IMR-90 (cell line): ENCODE results near the gene LRRC36. TPM values are rescaled to one million over a fixed set of nuclear protein-coding genes. Genes with fewer than 3 reads are reported as not detected.

ENCODE experiments used
- ATAC-seq: fragments of 200-7000 bp; cut with Tn5 transposase; 2 replicates; pipeline ENCODE4 v1.9.1; 2020; ENCODE audit warnings: low read depth, mild to moderate bottlenecking, moderate library complexity
- BruUV-seq: library from RNA; stranded (reverse); fragments of 400-500 nt; replicated peaks from 2 replicates; lab custom pipeline; 2021; lab: Mats Ljungman, UMichigan
- CTCF ChIA-PET: fragments of 300-600 bp; formaldehyde crosslinking; extraction: SDS; loops from one replicate; lab custom pipeline; 2021; ENCODE audit warnings: antibody characterized with exemption; lab: Yijun Ruan, JAX
- POLR2A ChIA-PET: fragments of 300-600 bp; sonication (Branson Sonifier 250); formaldehyde crosslinking; loops from one replicate; lab custom pipeline; 2022; ENCODE audit warnings: antibody characterized with exemption; ENCODE audit not compliant: unreplicated experiment; lab: Charles Lee
- DNase-seq: peaks from one replicate; pipeline ENCODE4 v3.0.0; 2013
- H2AFZ ChIP-seq: replicated peaks from 2 replicates; pipeline ENCODE3; 2013; ENCODE audit warnings: low read length, mild to moderate bottlenecking; ENCODE audit not compliant: poor library complexity
- H2AK5ac ChIP-seq: 2 replicates; pipeline ENCODE4 v1.6.1; 2013; ENCODE audit warnings: low read depth, low read length, inconsistent platforms
- H2AK9ac ChIP-seq: replicated peaks from 2 replicates; pipeline ENCODE3; 2013; ENCODE audit warnings: mild to moderate bottlenecking, low read depth, low read length, moderate library complexity; ENCODE audit not compliant: poor library complexity
- H2BK120ac ChIP-seq: 2 replicates; pipeline ENCODE4 v1.6.1; 2013; ENCODE audit warnings: low read depth, low read length, inconsistent platforms
- H2BK15ac ChIP-seq: 3 replicates; pipeline ENCODE4 v1.6.1; 2013; ENCODE audit warnings: low read depth, low read length, inconsistent platforms
- H2BK20ac ChIP-seq: 2 replicates; pipeline ENCODE4 v1.6.1; 2013; ENCODE audit warnings: low read depth, mild to moderate bottlenecking, inconsistent platforms, low read length, moderate library complexity
- H2BK5ac ChIP-seq: 2 replicates; pipeline ENCODE4 v1.6.1; 2013; ENCODE audit warnings: mild to moderate bottlenecking, low read depth, low read length, inconsistent platforms; ENCODE audit not compliant: poor library complexity, severe bottlenecking
- H3K14ac ChIP-seq: replicated peaks from 2 replicates; pipeline ENCODE4 v1.6.1; 2013; ENCODE audit warnings: low read depth, low read length, inconsistent platforms
- H3K18ac ChIP-seq: 2 replicates; pipeline ENCODE4 v1.6.1; 2013; ENCODE audit warnings: low read depth, low read length, control low read depth
- H3K23ac ChIP-seq: 2 replicates; pipeline ENCODE4 v1.6.1; 2013; ENCODE audit warnings: low read depth, low read length, inconsistent platforms
- H3K27ac ChIP-seq: 2 replicates; pipeline ENCODE4 v1.5.1; 2013; ENCODE audit warnings: mild to moderate bottlenecking, control low read depth, low read length; ENCODE audit not compliant: insufficient read depth
- H3K27me3 ChIP-seq: 2 replicates; pipeline ENCODE4 v1.6.1; 2013; ENCODE audit warnings: low read length; ENCODE audit not compliant: control insufficient read depth, insufficient read depth
- H3K36me3 ChIP-seq: 2 replicates; pipeline ENCODE4 v1.6.1; 2013; ENCODE audit warnings: low read length, mixed read lengths; ENCODE audit not compliant: control insufficient read depth, insufficient read depth
- H3K4ac ChIP-seq: 2 replicates; pipeline ENCODE4 v1.6.1; 2013; ENCODE audit warnings: low read depth, low read length, inconsistent platforms
- H3K4me1 ChIP-seq: 2 replicates; pipeline ENCODE4 v1.6.1; 2013; ENCODE audit warnings: low read length, mixed read lengths; ENCODE audit not compliant: control insufficient read depth, insufficient read depth
- H3K4me2 ChIP-seq: 2 replicates; pipeline ENCODE4 v1.6.1; 2013; ENCODE audit warnings: low read depth, mild to moderate bottlenecking, control low read depth, low read length, moderate library complexity
- H3K4me3 ChIP-seq: 2 replicates; pipeline ENCODE4 v1.5.1; 2013; ENCODE audit warnings: low read depth, mild to moderate bottlenecking, control low read depth, low read length, moderate library complexity; ENCODE audit not compliant: insufficient read depth
- H3K56ac ChIP-seq: 2 replicates; pipeline ENCODE4 v1.6.1; 2013; ENCODE audit warnings: low read length, inconsistent platforms; ENCODE audit not compliant: insufficient read depth; ENCODE audit errors: extremely low read depth
- H3K79me1 ChIP-seq, 2 experiments: 2 replicates each; pipeline ENCODE4 v1.6.1; 2013; ENCODE audit warnings: low read length in 2 of 2, inconsistent platforms in 1 of 2, low read depth in 1 of 2
- H3K9ac ChIP-seq: 2 replicates; pipeline ENCODE4 v1.6.1; 2013; ENCODE audit warnings: low read depth, low read length, control low read depth
- H3K9me1 ChIP-seq: 2 replicates; pipeline ENCODE4 v1.6.1; 2013; ENCODE audit warnings: low read length, inconsistent platforms; ENCODE audit not compliant: insufficient read depth
- H3K9me3 ChIP-seq: 2 replicates; pipeline ENCODE4 v1.6.1; 2013; ENCODE audit warnings: low read length; ENCODE audit not compliant: control insufficient read depth, insufficient read depth
- H4K20me1 ChIP-seq: 2 replicates; pipeline ENCODE4 v1.6.1; 2013; ENCODE audit warnings: low read length, inconsistent platforms; ENCODE audit not compliant: insufficient read depth
- H4K5ac ChIP-seq: 2 replicates; pipeline ENCODE4 v1.6.1; 2013; ENCODE audit warnings: mild to moderate bottlenecking, low read depth, low read length, control low read depth
- H4K8ac ChIP-seq, 2 experiments: 2 replicates each; pipeline ENCODE4 v1.6.1; 2013; ENCODE audit warnings: low read depth in 2 of 2, low read length in 2 of 2, control low read depth in 1 of 2, inconsistent platforms in 1 of 2
- H4K91ac ChIP-seq: 2 replicates; pipeline ENCODE4 v1.6.1; 2013; ENCODE audit warnings: low read depth, low read length, inconsistent platforms; ENCODE audit not compliant: insufficient read depth
- CEBPB ChIP-seq: IDR thresholded peaks from 2 replicates; pipeline ENCODE4 v1.6.1; 2012; ENCODE audit warnings: low read depth, low read length, improper control_type of control experiment
- USF2 ChIP-seq: fragments of 150-350 bp; IDR thresholded peaks from 2 replicates; pipeline ENCODE4 v1.6.1; 2017; ENCODE audit warnings: mild to moderate bottlenecking, antibody characterized with exemption, low read length, low read depth
- WGBS, 2 experiments: methylation state at CpG; one replicate each; pipeline versions ENCODE4 v1.1.5 to v1.1.7; 2013; ENCODE audit warnings: missing lambda C conversion rate in 2 of 2; ENCODE audit not compliant: insufficient read length in 1 of 2; ENCODE audit errors: extremely low coverage in 2 of 2; 5-methylcytosine and 5-hydroxymethylcytosine counted together
- dilution Hi-C: fragments of 300-500 bp; cut with HindIII; formaldehyde crosslinking; loops from one replicate; pipeline ENCODE4 v1.14.3; 2018; ENCODE audit warnings: low sequenced_read_pairs; ENCODE audit not compliant: unreplicated experiment
- in situ Hi-C: fragments of 300-500 bp; cut with MboI; formaldehyde crosslinking; loops from 3 replicates; pipeline ENCODE4 v1.14.3; 2019; ENCODE audit warnings: low sequenced_read_pairs, inconsistent platforms, mixed read lengths
- intact Hi-C: fragments of 100-400 bp; cut with micrococcal nuclease; formaldehyde crosslinking; loops from 2 replicates; pipeline ENCODE4 v1.10.0; 2022
- polyA plus RNA-seq, 3 experiments: library from polyadenylated mRNA; depleted of rRNA; stranded (reverse); fragments of >200 nt; gene quantifications; 2 replicates each; pipeline ENCODE4 v1.2.3, GENCODE V29; 2012; ENCODE audit warnings: low replicate concordance in 1 of 3
- total RNA-seq: library from RNA; depleted of rRNA; stranded (reverse); fragments of >200 nt; gene quantifications from 2 replicates; pipeline ENCODE4 v1.2.3, GENCODE V29; 2012

LRRC36 gene
- total and polyA plus RNA-seq, 2 of the 4 experiments (the other 2 are of a cell fraction) = 0.18 to 0.29 TPM

- Histone ChIP-seq H3K27ac (no peak overlapping the region), H2BK20ac (peak overlapping the region; percentile 25; the same call in 1 of the 2 replicates), H4K8ac (no peak overlapping the region), H3K9me1 (peaks cover 15% of the 10 kb centered on the region), H2AK5ac (peak overlapping the region; percentile 56; the same call in 1 of the 2 replicates), H4K5ac (no peak overlapping the region), H3K4me1 (peaks cover 22% of the 10 kb centered on the region), H3K14ac (no peak overlapping the region), H4K91ac (no peak overlapping the region; the same call in 1 of the 2 replicates), H2AK9ac (no peak overlapping the region), H4K20me1 (no peaks in the 10 kb centered on the region), H2BK120ac (no peak overlapping the region), H3K18ac (no peak overlapping the region), H3K36me3 (no peaks in the 10 kb centered on the region), H3K27me3 (no peaks in the 10 kb centered on the region), H3K4me2 (no peak overlapping the region), H3K9ac (no peak overlapping the region), H3K9me3 (no peaks in the 10 kb centered on the region), H3K56ac (no peak overlapping the region), H2AFZ (no peak overlapping the region), H3K4ac (no peak overlapping the region), H3K4me3 (no peak overlapping the region), H3K23ac (no peak overlapping the region), H3K79me1 (no peaks in the 10 kb centered on the region; a peak in 1 of 4 replicates), H2BK15ac (no peak overlapping the region), H2BK5ac (no peak overlapping the region)
- ATAC-seq = no peak
- no peak for DNase-seq
- no peak for TF ChIP-seq CEBPB
- TF ChIP-seq USF2 = no peak
- WGBS, 2 experiments = 95% methylated on average over 4 of the region's 7 CpGs; no CpG with 5 or more reads in 1 of the 2 experiments
- dilution Hi-C loops = no loop called here
- CTCF ChIA-PET = no interaction called here
- intact Hi-C loops = no loop called here
- POLR2A ChIA-PET = interaction anchor here (0.7 kb wide), 1 partner anchor 64 kb away, joined by 3 read pairs; no protein-coding TSS in a partner anchor
- in situ Hi-C loops = no loop called here
- no TSS peak for BruUV-seq
Measured at GRCh38 chr16:67291461-67291860, 35.2 kb upstream of the LRRC36 start.
